Spleen (tissue), 11 donors: ENCODE results near the gene FHIP1A. TPM values are rescaled to one million over a fixed set of nuclear protein-coding genes. Genes with fewer than 3 reads are reported as not detected.

Experiments
- DNase-seq: peaks from one replicate; pipeline ENCODE4 v3.0.0-alpha.2; 2020
- H3K27ac ChIP-seq, 8 donors: fragments of 200-600 bp; sonication (generic) in 7 of 8; 1 replicate in 4 of 8; 2 replicates in 4 of 8; pipeline versions ENCODE4 v1.5.0 to v1.8.0; 2016 to 2021; ENCODE audit warnings: inconsistent platforms in 4 of 8, mild to moderate bottlenecking in 4 of 8, moderate library complexity in 1 of 8
- H3K27me3 ChIP-seq, 7 donors: fragments of 200-600 bp; sonication (generic) in 6 of 7; replicated peaks in 1 of 7; 1 replicate in 4 of 7; 2 replicates in 3 of 7; pipeline versions ENCODE4 v1.5.0 to v1.8.0; 2016 to 2021; ENCODE audit warnings: inconsistent platforms in 3 of 7, mild to moderate bottlenecking in 1 of 7
- H3K36me3 ChIP-seq, 6 donors: fragments of 200-600 bp; sonication (generic) in 5 of 6; 1 replicate in 4 of 6; 2 replicates in 2 of 6; pipeline versions ENCODE4 v1.5.0 to v1.8.0; 2016 to 2021; ENCODE audit warnings: inconsistent platforms in 2 of 6
- H3K4me1 ChIP-seq, 6 donors: fragments of 200-600 bp; sonication (generic) in 5 of 6; 1 replicate in 3 of 6; 2 replicates in 3 of 6; pipeline versions ENCODE4 v1.5.0 to v1.8.0; 2016 to 2021; ENCODE audit warnings: inconsistent platforms in 3 of 6
- H3K4me3 ChIP-seq, 8 donors: fragments of 200-600 bp; sonication (generic) in 7 of 8; 1 replicate in 4 of 8; 2 replicates in 4 of 8; pipeline versions ENCODE4 v1.5.0 to v1.8.0; 2016 to 2021; ENCODE audit warnings: inconsistent platforms in 4 of 8, mild to moderate bottlenecking in 4 of 8, moderate library complexity in 2 of 8
- H3K9me3 ChIP-seq, 8 donors: fragments of 200-600 bp; sonication (generic) in 7 of 8; 1 replicate in 4 of 8; 2 replicates in 4 of 8; pipeline versions ENCODE4 v1.5.0 to v1.8.0; 2016 to 2021; ENCODE audit warnings: inconsistent platforms in 4 of 8
- POLR2A ChIP-seq, 3 donors: fragments of 450-650 bp; IDR thresholded peaks; one replicate each; pipeline ENCODE4 v1.5.1; 2017; ENCODE audit warnings: antibody characterized with exemption in 3 of 3, mild to moderate bottlenecking in 1 of 3
- POLR2AphosphoS5 ChIP-seq, 3 donors: sonication (generic); formaldehyde crosslinking; IDR thresholded peaks; one replicate each; pipeline ENCODE4 v1.5.1; 2017; ENCODE audit warnings: antibody characterized with exemption in 3 of 3
- WGBS, 5 donors: extraction: QIAGEN DNeasy Blood & Tissue Kit in 3 of 5; methylation state at CpG; one replicate each; pipeline versions ENCODE4 v1.1.5 to v1.1.7; 2013 to 2018; 5-methylcytosine and 5-hydroxymethylcytosine counted together
- intact Hi-C: fragments of 100-400 bp; cut with DNase I; formaldehyde crosslinking; loops from one replicate; pipeline ENCODE4 v1.15.0; 2023; ENCODE audit warnings: low total_unique reads
- polyA plus RNA-seq, 3 donors: library from polyadenylated mRNA; stranded (reverse); fragments of 200-250 nt; gene quantifications; one replicate each; pipeline ENCODE4 v1.2.1, GENCODE V29; 2013
- total RNA-seq, 7 donors: library from RNA; depleted of rRNA in 3 of 7; stranded (reverse); fragments of >200 nt in 3 of 7; fragmentation: NEBNext Ultra II Directional in 4 of 7; extraction: Animal tissue kit (Norgen Biotek cat#: 25700) in 4 of 7; gene quantifications; one replicate each; pipeline versions ENCODE4 v1.1.0 to v1.2.1, GENCODE V29; 2016 to 2021
- TF ChIP-seq, protein P1 (sequence below), 11 experiments: fragments of 200-600 bp in 7 of 11; fragments of 450-650 bp in 4 of 11; sonication (generic) in 4 of 11; IDR thresholded peaks in 8 of 11; conservative IDR thresholded peaks in 3 of 11; 1 replicate in 7 of 11; 2 replicates in 4 of 11; pipeline versions ENCODE4 v1.4.0 to v1.8.0; 2016 to 2021; ENCODE audit warnings: antibody characterized with exemption in 11 of 11, inconsistent platforms in 4 of 11, mild to moderate bottlenecking in 1 of 11
- donor health status: healthy with polysubstance abuse.
- donor health status: DM: no; HTN: no; CAD: no; lungs with moderate emphysema.
- donor health status: DM: no; HTN: no; CAD: no.
- donor health status: Bipolar disorder and iron deficiency.
- donor health status: healthy.
- donor health status: DM: no; HTN: no; CAD: no.
- donor health status: DM: yes; HTN: yes; CAD: no.

FHIP1A gene
- total and polyA plus RNA-seq, 10 donors, result 0.07 to 4.8 (median 1.9) TPM; not detected in 1

DNA sequence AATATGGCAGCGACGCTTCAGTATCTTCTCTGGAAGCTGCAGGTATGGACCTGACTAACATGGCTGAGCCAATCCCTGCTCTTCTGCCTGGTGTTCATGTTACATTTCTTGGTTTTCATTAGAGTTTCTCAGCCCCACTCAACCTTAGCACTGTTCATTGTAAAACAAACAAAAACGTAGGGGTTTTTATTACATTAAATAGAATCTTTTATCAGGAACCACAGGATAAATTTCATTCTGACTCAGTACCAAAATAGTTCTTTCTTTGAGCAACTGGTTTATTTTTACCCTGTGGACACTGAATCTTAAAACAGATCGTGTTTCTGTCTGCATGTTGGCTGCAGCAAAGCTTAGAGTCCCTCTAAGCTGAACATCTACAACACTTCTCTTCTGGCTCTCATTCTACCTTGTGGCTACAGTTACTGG lies 27.1 kb downstream of the FHIP1A start:
- Histone ChIP-seq H3K27ac (no peak overlapping the region), H3K27me3 (no peaks in the 10 kb centered on the region), H3K4me1 (no peaks in the 10 kb centered on the region), H3K4me3 (no peak overlapping the region), H3K9me3 (no peaks in the 10 kb centered on the region), H3K36me3 (no peaks in the 10 kb centered on the region)
- WGBS, 5 donors, result 75 to 89% (median 81%) methylated on average over 4 of the region's 4 CpGs
- DNase-seq, result no peak
- intact Hi-C loops, result no loop called here
- TF ChIP-seq, protein P1, sequence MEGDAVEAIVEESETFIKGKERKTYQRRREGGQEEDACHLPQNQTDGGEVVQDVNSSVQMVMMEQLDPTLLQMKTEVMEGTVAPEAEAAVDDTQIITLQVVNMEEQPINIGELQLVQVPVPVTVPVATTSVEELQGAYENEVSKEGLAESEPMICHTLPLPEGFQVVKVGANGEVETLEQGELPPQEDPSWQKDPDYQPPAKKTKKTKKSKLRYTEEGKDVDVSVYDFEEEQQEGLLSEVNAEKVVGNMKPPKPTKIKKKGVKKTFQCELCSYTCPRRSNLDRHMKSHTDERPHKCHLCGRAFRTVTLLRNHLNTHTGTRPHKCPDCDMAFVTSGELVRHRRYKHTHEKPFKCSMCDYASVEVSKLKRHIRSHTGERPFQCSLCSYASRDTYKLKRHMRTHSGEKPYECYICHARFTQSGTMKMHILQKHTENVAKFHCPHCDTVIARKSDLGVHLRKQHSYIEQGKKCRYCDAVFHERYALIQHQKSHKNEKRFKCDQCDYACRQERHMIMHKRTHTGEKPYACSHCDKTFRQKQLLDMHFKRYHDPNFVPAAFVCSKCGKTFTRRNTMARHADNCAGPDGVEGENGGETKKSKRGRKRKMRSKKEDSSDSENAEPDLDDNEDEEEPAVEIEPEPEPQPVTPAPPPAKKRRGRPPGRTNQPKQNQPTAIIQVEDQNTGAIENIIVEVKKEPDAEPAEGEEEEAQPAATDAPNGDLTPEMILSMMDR (IDR thresholded peaks at IDR 0.05 in 8 of 11, conservative IDR thresholded peaks at IDR 0.05 in 3 of 11), result no peak
- TF ChIP-seq POLR2A (IDR thresholded peaks at IDR 0.05) (no peak), POLR2AphosphoS5 (IDR thresholded peaks at IDR 0.05) (no peak)

DNA sequence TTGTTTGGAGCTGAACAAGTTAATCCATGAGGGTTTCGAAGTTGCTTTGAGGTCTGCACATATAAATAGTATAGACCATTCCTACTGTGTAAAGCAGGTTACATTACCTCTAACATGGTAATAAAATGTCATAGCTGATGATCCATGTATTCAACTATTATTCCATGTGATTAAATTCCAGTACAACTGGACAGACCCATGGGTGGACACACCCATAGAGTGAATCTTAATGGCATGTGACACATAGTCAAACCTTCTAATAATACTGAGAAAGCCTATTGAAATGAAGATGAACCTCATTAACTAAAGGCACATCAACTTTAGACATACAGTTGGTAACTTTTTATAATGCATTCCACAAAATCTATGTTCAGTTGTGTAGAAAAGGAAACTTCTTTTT lies 28.5 kb downstream of the FHIP1A start:
- no peaks in the 10 kb centered on the region for H3K4me1 ChIP-seq
- WGBS, 5 donors, result 78 to 83% (median 81%) methylated on average over 1 of the region's 1 CpG
- intact Hi-C loops, result no loop called here
- H3K36me3 ChIP-seq, result no peaks in the 10 kb centered on the region
- H3K4me3 ChIP-seq, result no peak overlapping the region
- TF ChIP-seq POLR2AphosphoS5 (IDR thresholded peaks at IDR 0.05) (no peak), POLR2A (IDR thresholded peaks at IDR 0.05) (no peak)
- TF ChIP-seq, protein P1 (IDR thresholded peaks at IDR 0.05 in 8 of 11, conservative IDR thresholded peaks at IDR 0.05 in 3 of 11), result no peak
- H3K9me3 ChIP-seq, result no peaks in the 10 kb centered on the region
- H3K27me3 ChIP-seq, result no peaks in the 10 kb centered on the region
- no peak overlapping the region for H3K27ac ChIP-seq
- no peak for DNase-seq

DNA sequence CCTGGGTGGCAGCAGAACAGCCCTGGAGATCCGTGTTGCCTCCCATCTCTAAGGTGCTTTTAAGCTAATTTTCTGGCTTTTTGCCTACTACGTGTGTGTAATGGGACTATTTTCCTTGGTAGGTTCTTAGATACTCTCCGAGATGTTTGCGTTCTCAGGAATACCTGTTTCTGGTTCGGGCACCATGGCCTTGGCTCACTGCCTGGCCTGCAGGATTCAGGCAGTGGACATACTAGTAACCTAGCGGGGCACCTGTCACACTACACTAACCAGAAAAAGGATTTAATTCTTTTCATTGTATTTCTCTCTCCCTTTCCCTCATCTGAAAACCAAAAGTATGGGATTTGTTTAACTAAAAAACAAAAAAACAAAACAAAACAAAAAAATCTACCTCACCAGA lies 29.2 kb downstream of the FHIP1A start:
- no peak for TF ChIP-seq POLR2AphosphoS5 (IDR thresholded peaks at IDR 0.05)
- no peak for TF ChIP-seq POLR2A (IDR thresholded peaks at IDR 0.05)
- Histone ChIP-seq H3K27me3 (no peaks in the 10 kb centered on the region), H3K9me3 (no peaks in the 10 kb centered on the region), H3K4me1 (no peaks in the 10 kb centered on the region), H3K27ac (no peak overlapping the region), H3K4me3 (no peak overlapping the region), H3K36me3 (no peaks in the 10 kb centered on the region)
- no peak for DNase-seq
- 87 to 90% (median 89%) methylated on average over 6 of the region's 6 CpGs for WGBS, 5 donors
- intact Hi-C loops, result no loop called here

DNA sequence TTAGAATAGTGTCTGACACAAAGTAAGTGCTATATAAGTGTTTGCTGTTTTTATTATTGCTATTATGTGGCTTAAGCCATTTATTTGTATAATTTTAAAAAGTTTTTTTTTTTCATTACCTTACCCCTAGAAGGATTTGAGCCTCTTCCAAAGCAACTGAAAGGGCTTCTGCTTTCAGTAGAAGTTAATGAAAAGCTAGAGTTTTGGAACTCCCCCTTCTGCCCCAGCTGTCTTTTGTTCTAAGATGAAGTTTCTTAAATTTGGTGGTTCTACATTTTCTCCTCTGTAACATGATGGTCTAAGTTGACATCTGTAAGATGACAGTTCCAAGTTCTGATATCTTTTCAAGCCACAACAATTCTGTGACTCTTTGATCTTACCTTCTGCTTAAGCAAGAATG lies 30.3 kb downstream of the FHIP1A start:
- Histone ChIP-seq H3K9me3 (no peaks in the 10 kb centered on the region), H3K4me3 (no peak overlapping the region), H3K27ac (no peak overlapping the region), H3K4me1 (no peaks in the 10 kb centered on the region), H3K36me3 (no peaks in the 10 kb centered on the region), H3K27me3 (no peaks in the 10 kb centered on the region)
- DNase-seq, result no peak
- intact Hi-C loops, result no loop called here
- TF ChIP-seq, protein P1 (IDR thresholded peaks at IDR 0.05 in 8 of 11, conservative IDR thresholded peaks at IDR 0.05 in 3 of 11), result no peak
- no peak for TF ChIP-seq POLR2AphosphoS5 (IDR thresholded peaks at IDR 0.05)
- no peak for TF ChIP-seq POLR2A (IDR thresholded peaks at IDR 0.05)

DNA sequence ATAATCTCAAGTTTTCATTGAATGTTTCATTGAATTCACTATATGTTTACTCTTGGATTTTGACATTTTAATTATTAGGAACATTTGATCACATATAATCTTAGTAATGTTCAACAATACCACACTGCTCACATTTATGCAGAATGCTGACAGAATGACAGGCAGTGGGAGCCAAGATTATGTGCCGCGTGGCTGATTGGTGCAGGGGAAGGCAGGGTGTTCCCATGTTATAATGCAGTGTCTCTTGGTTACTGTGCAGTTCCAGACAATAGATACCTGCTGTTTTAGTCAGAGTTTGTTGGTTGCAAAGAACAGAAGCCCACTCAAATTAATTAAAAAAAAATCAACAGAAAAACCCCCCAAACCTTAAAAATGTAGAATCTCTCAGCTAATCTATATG lies 33.0 kb downstream of the FHIP1A start:
- Histone ChIP-seq H3K36me3 (no peaks in the 10 kb centered on the region), H3K4me3 (no peak overlapping the region), H3K9me3 (no peaks in the 10 kb centered on the region), H3K27ac (no peak overlapping the region), H3K27me3 (peaks cover 0 to 5% (median 0%) of the 10 kb centered on the region in 7 donors), H3K4me1 (no peaks in the 10 kb centered on the region)
- TF ChIP-seq, protein P1 (IDR thresholded peaks at IDR 0.05 in 8 of 11, conservative IDR thresholded peaks at IDR 0.05 in 3 of 11), result no peak
- TF ChIP-seq POLR2AphosphoS5 (IDR thresholded peaks at IDR 0.05) (no peak), POLR2A (IDR thresholded peaks at IDR 0.05) (no peak)
- WGBS, 5 donors, result 81 to 100% (median 96%) methylated on average over 2 of the region's 2 CpGs
- DNase-seq, result no peak
- intact Hi-C loops, result no loop called here
